Measurements from ENCODE around the gene GNAQ.
"Not testable (repeated sequence)": the region's sequence is repeated elsewhere in the genome, so short reads cannot be mapped to it uniquely, and the experiment has no call there.

DNA sequence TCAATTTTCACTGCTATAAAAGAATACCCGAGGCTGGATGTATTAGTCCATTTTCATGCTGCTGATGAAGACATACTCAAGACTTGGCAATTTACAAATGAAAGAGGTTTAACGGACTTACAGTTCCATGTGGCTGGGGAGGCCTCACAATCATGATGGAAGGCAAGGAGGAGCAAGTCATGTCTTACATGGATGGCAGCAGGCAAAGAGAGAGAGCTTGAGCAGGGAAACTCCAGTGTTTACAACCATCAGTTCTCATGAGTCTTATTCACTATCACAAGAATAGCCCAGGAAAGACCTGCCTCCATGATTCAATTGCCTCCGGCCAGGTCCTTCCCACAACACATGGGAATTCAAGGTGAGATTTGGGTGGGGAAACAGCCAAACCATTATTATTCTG, 170.7 kb downstream of the GNAQ start:
- TF ChIP-seq CTCF (conservative IDR thresholded peaks at IDR 0.05; ENCODE audit: low read depth in 2 of 2); NANOG (IDR thresholded peaks at IDR 0.05; ENCODE audit: borderline replicate concordance); POLR2AphosphoS5 (IDR thresholded peaks at IDR 0.05; ENCODE audit: low read depth); REST (IDR thresholded peaks at IDR 0.05; ENCODE audit: unreplicated experiment); EZH2 (IDR thresholded peaks at IDR 0.05; ENCODE audit: low read depth, unreplicated experiment): not testable (repeated sequence)
- TF ChIP-seq, protein P1, sequence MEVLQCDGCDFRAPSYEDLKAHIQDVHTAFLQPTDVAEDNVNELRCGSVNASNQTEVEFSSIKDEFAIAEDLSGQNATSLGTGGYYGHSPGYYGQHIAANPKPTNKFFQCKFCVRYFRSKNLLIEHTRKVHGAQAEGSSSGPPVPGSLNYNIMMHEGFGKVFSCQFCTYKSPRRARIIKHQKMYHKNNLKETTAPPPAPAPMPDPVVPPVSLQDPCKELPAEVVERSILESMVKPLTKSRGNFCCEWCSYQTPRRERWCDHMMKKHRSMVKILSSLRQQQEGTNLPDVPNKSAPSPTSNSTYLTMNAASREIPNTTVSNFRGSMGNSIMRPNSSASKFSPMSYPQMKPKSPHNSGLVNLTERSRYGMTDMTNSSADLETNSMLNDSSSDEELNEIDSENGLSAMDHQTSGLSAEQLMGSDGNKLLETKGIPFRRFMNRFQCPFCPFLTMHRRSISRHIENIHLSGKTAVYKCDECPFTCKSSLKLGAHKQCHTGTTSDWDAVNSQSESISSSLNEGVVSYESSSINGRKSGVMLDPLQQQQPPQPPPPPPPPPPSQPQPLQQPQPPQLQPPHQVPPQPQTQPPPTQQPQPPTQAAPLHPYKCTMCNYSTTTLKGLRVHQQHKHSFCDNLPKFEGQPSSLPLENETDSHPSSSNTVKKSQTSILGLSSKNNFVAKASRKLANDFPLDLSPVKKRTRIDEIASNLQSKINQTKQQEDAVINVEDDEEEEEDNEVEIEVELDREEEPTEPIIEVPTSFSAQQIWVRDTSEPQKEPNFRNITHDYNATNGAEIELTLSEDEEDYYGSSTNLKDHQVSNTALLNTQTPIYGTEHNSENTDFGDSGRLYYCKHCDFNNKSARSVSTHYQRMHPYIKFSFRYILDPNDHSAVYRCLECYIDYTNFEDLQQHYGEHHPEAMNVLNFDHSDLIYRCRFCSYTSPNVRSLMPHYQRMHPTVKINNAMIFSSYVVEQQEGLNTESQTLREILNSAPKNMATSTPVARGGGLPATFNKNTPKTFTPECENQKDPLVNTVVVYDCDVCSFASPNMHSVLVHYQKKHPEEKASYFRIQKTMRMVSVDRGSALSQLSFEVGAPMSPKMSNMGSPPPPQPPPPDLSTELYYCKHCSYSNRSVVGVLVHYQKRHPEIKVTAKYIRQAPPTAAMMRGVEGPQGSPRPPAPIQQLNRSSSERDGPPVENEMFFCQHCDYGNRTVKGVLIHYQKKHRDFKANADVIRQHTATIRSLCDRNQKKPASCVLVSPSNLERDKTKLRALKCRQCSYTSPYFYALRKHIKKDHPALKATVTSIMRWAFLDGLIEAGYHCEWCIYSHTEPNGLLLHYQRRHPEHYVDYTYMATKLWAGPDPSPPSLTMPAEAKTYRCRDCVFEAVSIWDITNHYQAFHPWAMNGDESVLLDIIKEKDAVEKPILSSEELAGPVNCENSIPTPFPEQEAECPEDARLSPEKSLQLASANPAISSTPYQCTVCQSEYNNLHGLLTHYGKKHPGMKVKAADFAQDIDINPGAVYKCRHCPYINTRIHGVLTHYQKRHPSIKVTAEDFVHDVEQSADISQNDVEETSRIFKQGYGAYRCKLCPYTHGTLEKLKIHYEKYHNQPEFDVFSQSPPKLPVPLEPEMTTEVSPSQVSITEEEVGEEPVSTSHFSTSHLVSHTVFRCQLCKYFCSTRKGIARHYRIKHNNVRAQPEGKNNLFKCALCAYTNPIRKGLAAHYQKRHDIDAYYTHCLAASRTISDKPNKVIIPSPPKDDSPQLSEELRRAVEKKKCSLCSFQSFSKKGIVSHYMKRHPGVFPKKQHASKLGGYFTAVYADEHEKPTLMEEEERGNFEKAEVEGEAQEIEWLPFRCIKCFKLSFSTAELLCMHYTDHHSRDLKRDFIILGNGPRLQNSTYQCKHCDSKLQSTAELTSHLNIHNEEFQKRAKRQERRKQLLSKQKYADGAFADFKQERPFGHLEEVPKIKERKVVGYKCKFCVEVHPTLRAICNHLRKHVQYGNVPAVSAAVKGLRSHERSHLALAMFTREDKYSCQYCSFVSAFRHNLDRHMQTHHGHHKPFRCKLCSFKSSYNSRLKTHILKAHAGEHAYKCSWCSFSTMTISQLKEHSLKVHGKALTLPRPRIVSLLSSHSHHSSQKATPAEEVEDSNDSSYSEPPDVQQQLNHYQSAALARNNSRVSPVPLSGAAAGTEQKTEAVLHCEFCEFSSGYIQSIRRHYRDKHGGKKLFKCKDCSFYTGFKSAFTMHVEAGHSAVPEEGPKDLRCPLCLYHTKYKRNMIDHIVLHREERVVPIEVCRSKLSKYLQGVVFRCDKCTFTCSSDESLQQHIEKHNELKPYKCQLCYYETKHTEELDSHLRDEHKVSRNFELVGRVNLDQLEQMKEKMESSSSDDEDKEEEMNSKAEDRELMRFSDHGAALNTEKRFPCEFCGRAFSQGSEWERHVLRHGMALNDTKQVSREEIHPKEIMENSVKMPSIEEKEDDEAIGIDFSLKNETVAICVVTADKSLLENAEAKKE (CRISPR knock-in tag; IDR thresholded peaks at IDR 0.05), result not testable (repeated sequence)
